Upper lobe of left lung (tissue), 6 donors: ENCODE results near the gene UBASH3B. TPM values are rescaled to one million over a fixed set of nuclear protein-coding genes. Genes with fewer than 3 reads are reported as not detected.

Source experiments
- ATAC-seq, 2 donors: fragments of 200-7000 bp; cut with Tn5 transposase; one replicate each; pipeline ENCODE4 v1.9.1; 2022; ENCODE audit warnings: mild to moderate bottlenecking in 2 of 2, moderate library complexity in 2 of 2; ENCODE audit not compliant: low FRiP score in 2 of 2
- DNase-seq, 2 donors: peaks; one replicate each; pipeline ENCODE4 v3.0.0-alpha.2; 2019 to 2020
- H3K27ac ChIP-seq, 4 donors: fragments of 200-600 bp; sonication (generic); one replicate each; pipeline ENCODE4 v1.5.1; 2016 to 2019
- H3K27me3 ChIP-seq, 4 donors: fragments of 200-600 bp; sonication (generic); one replicate each; pipeline ENCODE4 v1.5.1; 2017 to 2019
- H3K36me3 ChIP-seq, 4 donors: fragments of 200-600 bp; sonication (generic); one replicate each; pipeline ENCODE4 v1.5.1; 2016 to 2019
- H3K4me1 ChIP-seq, 4 donors: fragments of 200-600 bp; sonication (generic); one replicate each; pipeline ENCODE4 v1.5.1; 2018 to 2019
- H3K4me3 ChIP-seq, 4 donors: fragments of 200-600 bp; sonication (generic); one replicate each; pipeline ENCODE4 v1.5.1; 2017 to 2019; ENCODE audit warnings: mild to moderate bottlenecking in 2 of 4, moderate library complexity in 1 of 4
- H3K9me3 ChIP-seq, 4 donors: fragments of 200-600 bp; sonication (generic); one replicate each; pipeline ENCODE4 v1.5.1; 2018 to 2019
- CTCF ChIP-seq, 6 experiments: fragments of 450-650 bp in 4 of 6; fragments of 200-600 bp in 2 of 6; sonication (generic) in 2 of 6; IDR thresholded peaks; one replicate each; pipeline ENCODE4 v1.5.1; 2016 to 2019; ENCODE audit warnings: antibody characterized with exemption in 6 of 6
- EP300 ChIP-seq, 4 donors: sonication (generic); formaldehyde crosslinking; IDR thresholded peaks; one replicate each; pipeline ENCODE4 v1.5.1; 2017; ENCODE audit warnings: antibody characterized with exemption in 4 of 4, control low read depth in 2 of 4
- POLR2A ChIP-seq, 4 donors: fragments of 450-650 bp; IDR thresholded peaks; one replicate each; pipeline ENCODE4 v1.5.1; 2016 to 2017; ENCODE audit warnings: antibody characterized with exemption in 4 of 4, mild to moderate bottlenecking in 2 of 4
- POLR2AphosphoS5 ChIP-seq, 2 donors: sonication (generic); formaldehyde crosslinking; IDR thresholded peaks; one replicate each; pipeline ENCODE4 v1.5.1; 2017; ENCODE audit warnings: antibody characterized with exemption in 2 of 2
- WGBS, 2 donors: methylation state at CpG; one replicate each; pipeline ENCODE4 v1.1.5; 2017 to 2018; 5-methylcytosine and 5-hydroxymethylcytosine counted together
- total RNA-seq, 6 donors: library from RNA; depleted of rRNA in 4 of 6; stranded (reverse); fragments of >200 nt in 4 of 6; gene quantifications; one replicate each; pipeline versions ENCODE4 v1.1.0 to v1.2.1, GENCODE V29; 2016 to 2021
- donor health status: DM: no; HTN: no; CAD: no; lungs with moderate emphysema.
- donor health status: DM: no; HTN: yes; CAD: no; lungs with severe emphysema.

Gene UBASH3B
- total RNA-seq, 6 donors from 2014 or later = 24.0 to 54.2 (median 40.4) TPM

- Histone ChIP-seq H3K4me3 (no peak overlapping the region), H3K9me3 (no peaks in the 10 kb centered on the region), H3K36me3 (no peaks in the 10 kb centered on the region), H3K27me3 (no peaks in the 10 kb centered on the region), H3K27ac (no peak overlapping the region), H3K4me1 (peaks cover 5 to 12% (median 6%) of the 10 kb centered on the region in 4 donors)
- 80 to 94% methylated on average over 2 of the region's 2 CpGs for WGBS, 2 donors
- TF ChIP-seq POLR2A (IDR thresholded peaks at IDR 0.05) (no peak), POLR2AphosphoS5 (IDR thresholded peaks at IDR 0.05) (no peak), EP300 (IDR thresholded peaks at IDR 0.05) (no peak), CTCF (IDR thresholded peaks at IDR 0.05) (no peak)
- ATAC-seq = no peak
- DNase-seq = no peak
Measured at GRCh38 chr11:122679466-122679865, 23.9 kb downstream of the UBASH3B start.

- no peak for TF ChIP-seq POLR2A (IDR thresholded peaks at IDR 0.05)
- TF ChIP-seq CTCF (IDR thresholded peaks at IDR 0.05) = no peak
- TF ChIP-seq POLR2AphosphoS5 (IDR thresholded peaks at IDR 0.05) = no peak
- no peak for TF ChIP-seq EP300 (IDR thresholded peaks at IDR 0.05)
- no peak for DNase-seq
- no peaks in the 10 kb centered on the region for H3K4me1 ChIP-seq
- H3K27me3 ChIP-seq = no peaks in the 10 kb centered on the region
- no peaks in the 10 kb centered on the region for H3K36me3 ChIP-seq
- H3K9me3 ChIP-seq = no peaks in the 10 kb centered on the region
- no peak for ATAC-seq
- H3K4me3 ChIP-seq = no peak overlapping the region
- 84 to 86% methylated on average over 3 of the region's 3 CpGs for WGBS, 2 donors
- H3K27ac ChIP-seq = no peak overlapping the region
Measured at GRCh38 chr11:122681070-122681469, 25.5 kb downstream of the UBASH3B start.

GRCh38 chr11:122681735-122682134 lies 26.2 kb downstream of the UBASH3B start:
- no peak overlapping the region for H3K27ac ChIP-seq
- no peaks in the 10 kb centered on the region for H3K4me1 ChIP-seq
- H3K4me3 ChIP-seq = no peak overlapping the region
- no peaks in the 10 kb centered on the region for H3K9me3 ChIP-seq
- no peaks in the 10 kb centered on the region for H3K36me3 ChIP-seq
- ATAC-seq (peak in 1 of 2 donors; percentile 36), DNase-seq (peak in 1 of 2 donors; percentile 29)
- TF ChIP-seq EP300 (IDR thresholded peaks at IDR 0.05) (no peak), POLR2A (IDR thresholded peaks at IDR 0.05) (no peak), POLR2AphosphoS5 (IDR thresholded peaks at IDR 0.05) (no peak), CTCF (IDR thresholded peaks at IDR 0.05) (no peak)
- WGBS, 2 donors = 79 to 81% methylated on average over 4 to 7 of the region's 7 CpGs
- no peaks in the 10 kb centered on the region for H3K27me3 ChIP-seq

GRCh38 chr11:122682464-122682863 lies 26.9 kb downstream of the UBASH3B start:
- no peaks in the 10 kb centered on the region for H3K36me3 ChIP-seq
- no peaks in the 10 kb centered on the region for H3K4me1 ChIP-seq
- DNase-seq = no peak
- no peak for TF ChIP-seq POLR2A (IDR thresholded peaks at IDR 0.05)
- no peak for TF ChIP-seq POLR2AphosphoS5 (IDR thresholded peaks at IDR 0.05)
- no peak for TF ChIP-seq CTCF (IDR thresholded peaks at IDR 0.05)
- no peak for TF ChIP-seq EP300 (IDR thresholded peaks at IDR 0.05)
- WGBS, 2 donors = 75 to 78% methylated on average over 4 of the region's 4 CpGs
- no peaks in the 10 kb centered on the region for H3K9me3 ChIP-seq
- no peak overlapping the region for H3K4me3 ChIP-seq
- H3K27ac ChIP-seq = no peak overlapping the region
- H3K27me3 ChIP-seq = no peaks in the 10 kb centered on the region
- no peak for ATAC-seq

GRCh38 chr11:122685041-122685440 lies 29.5 kb downstream of the UBASH3B start:
- 88 to 90% methylated on average over 2 of the region's 2 CpGs for WGBS, 2 donors
- no peak overlapping the region for H3K27ac ChIP-seq

More at GRCh38 chr11:122685041-122685440, 29.5 kb downstream of the UBASH3B start:
- H3K27me3 ChIP-seq = no peaks in the 10 kb centered on the region
- TF ChIP-seq CTCF (IDR thresholded peaks at IDR 0.05) = no peak
- no peak for TF ChIP-seq POLR2A (IDR thresholded peaks at IDR 0.05)
- no peak for TF ChIP-seq POLR2AphosphoS5 (IDR thresholded peaks at IDR 0.05)
- TF ChIP-seq EP300 (IDR thresholded peaks at IDR 0.05) = no peak
- no peak for DNase-seq
- no peaks in the 10 kb centered on the region for H3K36me3 ChIP-seq
- H3K9me3 ChIP-seq = no peaks in the 10 kb centered on the region
- no peaks in the 10 kb centered on the region for H3K4me1 ChIP-seq
- ATAC-seq = no peak
- H3K4me3 ChIP-seq = no peak overlapping the region
